ENCODE results near the gene GPR108. TPM values are rescaled to one million over a fixed set of nuclear protein-coding genes. Genes with fewer than 3 reads are reported as not detected.

Gene GPR108
- polyA plus RNA-seq, 1 donor (not counting 4 experiments of a cell fraction or from before 2014, with no cell fraction given): 57.7 TPM

GRCh38 chr19:6693681-6694080 lies 43.7 kb downstream of the GPR108 start:
- no peak for FAIRE-seq
- Histone ChIP-seq H3K4me3 (ENCODE audit: control insufficient read depth in 2 of 3, extremely low read depth in 1 of 3, insufficient read depth in 2 of 3, low read depth in 1 of 3, low read length in 3 of 3) (no peak overlapping the region), H3K9ac (ENCODE audit: control insufficient read depth, extremely low read depth, insufficient read depth, low read length) (no peak overlapping the region), H2AFZ (ENCODE audit: control insufficient read depth, low read length) (no peak overlapping the region), H3K79me2 (ENCODE audit: control insufficient read depth, insufficient read depth, low read length) (no peaks in the 10 kb centered on the region), H4K20me1 (ENCODE audit: control insufficient read depth, extremely low read depth, insufficient read depth, low read length) (no peaks in the 10 kb centered on the region), H3K36me3 (ENCODE audit: control insufficient read depth in 2 of 2, extremely low read depth in 1 of 2, insufficient read depth in 2 of 2, low read length in 2 of 2) (no peaks in the 10 kb centered on the region), H3K4me2 (ENCODE audit: control insufficient read depth, extremely low read depth, insufficient read depth, low read depth, low read length) (no peak overlapping the region), H3K27me3 (ENCODE audit: control insufficient read depth, extremely low read depth, insufficient read depth, low read length) (no peaks in the 10 kb centered on the region), H3K9me3 (ENCODE audit: control insufficient read depth, low read depth, low read length) (no peaks in the 10 kb centered on the region), H3K4me1 (ENCODE audit: control insufficient read depth, extremely low read depth, insufficient read depth, low read length) (no peaks in the 10 kb centered on the region), H3K9me1 (ENCODE audit: control insufficient read depth, extremely low read depth, insufficient read depth, low read length) (no peaks in the 10 kb centered on the region), H3K27ac (ENCODE audit: control insufficient read depth, insufficient read depth, low read length) (no peak overlapping the region)
- no peak for DNase-seq (ENCODE audit: low read depth, low spot score)
- TF ChIP-seq EZH2 (IDR thresholded peaks at IDR 0.05; ENCODE audit: low read length): no peak
- TF ChIP-seq CTCF (optimal IDR thresholded peaks at IDR 0.05 in 1 of 3, IDR thresholded peaks at IDR 0.05 in 1 of 3, conservative IDR thresholded peaks at IDR 0.05 in 1 of 3; ENCODE audit: extremely low read depth in 1 of 3, insufficient read depth in 2 of 3, low read length in 3 of 3): no peak
- dilution Hi-C loops (cut with MboI; ENCODE audit: extremely low pct_ligation_motif_present, low sequenced_read_pairs): no loop called here

- Histone ChIP-seq H3K9me1 (ENCODE audit: control insufficient read depth, extremely low read depth, insufficient read depth, low read length) (no peaks in the 10 kb centered on the region), H3K27ac (ENCODE audit: control insufficient read depth, insufficient read depth, low read length) (no peak overlapping the region), H3K4me3 (ENCODE audit: control insufficient read depth in 2 of 3, extremely low read depth in 1 of 3, insufficient read depth in 2 of 3, low read depth in 1 of 3, low read length in 3 of 3) (no peak overlapping the region), H3K36me3 (ENCODE audit: control insufficient read depth in 2 of 2, extremely low read depth in 1 of 2, insufficient read depth in 2 of 2, low read length in 2 of 2) (no peaks in the 10 kb centered on the region), H4K20me1 (ENCODE audit: control insufficient read depth, extremely low read depth, insufficient read depth, low read length) (no peaks in the 10 kb centered on the region), H3K9me3 (ENCODE audit: control insufficient read depth, low read depth, low read length) (no peaks in the 10 kb centered on the region), H3K27me3 (ENCODE audit: control insufficient read depth, extremely low read depth, insufficient read depth, low read length) (no peaks in the 10 kb centered on the region), H3K9ac (ENCODE audit: control insufficient read depth, extremely low read depth, insufficient read depth, low read length) (no peak overlapping the region), H3K4me1 (ENCODE audit: control insufficient read depth, extremely low read depth, insufficient read depth, low read length) (no peaks in the 10 kb centered on the region), H2AFZ (ENCODE audit: control insufficient read depth, low read length) (no peak overlapping the region), H3K79me2 (ENCODE audit: control insufficient read depth, insufficient read depth, low read length) (no peaks in the 10 kb centered on the region), H3K4me2 (ENCODE audit: control insufficient read depth, extremely low read depth, insufficient read depth, low read depth, low read length) (no peak overlapping the region)
- dilution Hi-C loops (cut with MboI; ENCODE audit: extremely low pct_ligation_motif_present, low sequenced_read_pairs): no loop called here
- TF ChIP-seq CTCF (optimal IDR thresholded peaks at IDR 0.05 in 1 of 3, IDR thresholded peaks at IDR 0.05 in 1 of 3, conservative IDR thresholded peaks at IDR 0.05 in 1 of 3; ENCODE audit: extremely low read depth in 1 of 3, insufficient read depth in 2 of 3, low read length in 3 of 3): no peak
- DNase-seq (ENCODE audit: low read depth, low spot score) (no peak), FAIRE-seq (no peak)
Measured at GRCh38 chr19:6693056-6693471, 44.3 kb downstream of the GPR108 start.

Data from keratinocyte (primary cell).